Fibroblast of villous mesenchyme (primary cell): ENCODE measurements around the gene LRRC25. TPM values are rescaled to one million over a fixed set of nuclear protein-coding genes. Genes with fewer than 3 reads are reported as not detected.
A peak's percentile ranks its signal among the peaks of the same experiment; 100 is the strongest.
"Not testable (repeated sequence)": the region's sequence is repeated elsewhere in the genome, so short reads cannot be mapped to it uniquely, and the experiment has no call there.

ENCODE experiments used
- DNase-seq: peaks from one replicate; pipeline ENCODE4 v3.0.0-alpha.2; 2010; ENCODE audit warnings: low read depth
- H3K4me3 ChIP-seq: 2 replicates; pipeline ENCODE4 v1.5.1; 2011; ENCODE audit warnings: low read depth, mild to moderate bottlenecking, low read length
- small RNA-seq: library from RNA; depleted of rRNA; stranded (forward); fragments of <200 nt; gene quantifications from one replicate; pipeline ENCODE3, GENCODE V24; 2012
- total RNA-seq: library from RNA; depleted of rRNA; stranded (reverse); fragments of >200 nt; gene quantifications from 2 replicates; pipeline ENCODE4 v1.2.3, GENCODE V29; 2012
- TF ChIP-seq, protein P1 (sequence below): IDR thresholded peaks from 2 replicates; pipeline ENCODE4 v1.5.1; 2012; ENCODE audit warnings: low read depth, mild to moderate bottlenecking, low read length; ENCODE audit not compliant: insufficient read depth

Gene LRRC25
- total RNA-seq, 1 donor = under 0.01 TPM

DNA sequence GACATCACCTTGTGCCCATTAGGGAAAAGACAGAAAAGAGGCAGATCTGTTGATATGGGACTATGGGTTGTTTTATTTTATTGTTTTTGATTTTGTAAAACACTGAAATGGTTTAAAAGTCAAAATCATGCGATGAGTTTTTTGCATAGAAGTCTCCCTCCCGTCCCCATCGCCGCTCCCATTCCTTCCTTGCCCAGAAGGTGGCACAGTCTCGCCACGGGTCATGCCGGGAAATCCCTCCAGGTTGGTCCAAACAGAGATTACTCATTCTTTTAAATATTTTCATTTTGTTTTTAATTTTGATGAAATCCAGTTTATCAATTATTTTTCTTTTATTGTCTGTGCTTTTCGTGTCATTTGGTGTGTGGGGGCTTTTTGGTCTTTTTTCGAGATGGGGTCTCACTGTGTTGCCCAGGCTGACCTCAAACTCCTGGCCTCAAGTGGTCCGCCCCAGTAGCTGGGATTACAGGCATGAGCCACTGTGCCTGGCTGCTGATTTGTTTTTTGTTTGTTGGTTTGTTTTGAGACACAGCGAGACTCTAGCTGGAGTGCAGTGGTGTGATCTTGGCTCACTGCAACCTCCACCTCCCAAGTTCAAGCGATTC is 47.8 kb downstream of the LRRC25 start:
- TF ChIP-seq, protein P1, sequence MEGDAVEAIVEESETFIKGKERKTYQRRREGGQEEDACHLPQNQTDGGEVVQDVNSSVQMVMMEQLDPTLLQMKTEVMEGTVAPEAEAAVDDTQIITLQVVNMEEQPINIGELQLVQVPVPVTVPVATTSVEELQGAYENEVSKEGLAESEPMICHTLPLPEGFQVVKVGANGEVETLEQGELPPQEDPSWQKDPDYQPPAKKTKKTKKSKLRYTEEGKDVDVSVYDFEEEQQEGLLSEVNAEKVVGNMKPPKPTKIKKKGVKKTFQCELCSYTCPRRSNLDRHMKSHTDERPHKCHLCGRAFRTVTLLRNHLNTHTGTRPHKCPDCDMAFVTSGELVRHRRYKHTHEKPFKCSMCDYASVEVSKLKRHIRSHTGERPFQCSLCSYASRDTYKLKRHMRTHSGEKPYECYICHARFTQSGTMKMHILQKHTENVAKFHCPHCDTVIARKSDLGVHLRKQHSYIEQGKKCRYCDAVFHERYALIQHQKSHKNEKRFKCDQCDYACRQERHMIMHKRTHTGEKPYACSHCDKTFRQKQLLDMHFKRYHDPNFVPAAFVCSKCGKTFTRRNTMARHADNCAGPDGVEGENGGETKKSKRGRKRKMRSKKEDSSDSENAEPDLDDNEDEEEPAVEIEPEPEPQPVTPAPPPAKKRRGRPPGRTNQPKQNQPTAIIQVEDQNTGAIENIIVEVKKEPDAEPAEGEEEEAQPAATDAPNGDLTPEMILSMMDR = peak; percentile 90
- DNase-seq = peak; percentile 71
- H3K4me3 ChIP-seq = no peak overlapping the region

DNA sequence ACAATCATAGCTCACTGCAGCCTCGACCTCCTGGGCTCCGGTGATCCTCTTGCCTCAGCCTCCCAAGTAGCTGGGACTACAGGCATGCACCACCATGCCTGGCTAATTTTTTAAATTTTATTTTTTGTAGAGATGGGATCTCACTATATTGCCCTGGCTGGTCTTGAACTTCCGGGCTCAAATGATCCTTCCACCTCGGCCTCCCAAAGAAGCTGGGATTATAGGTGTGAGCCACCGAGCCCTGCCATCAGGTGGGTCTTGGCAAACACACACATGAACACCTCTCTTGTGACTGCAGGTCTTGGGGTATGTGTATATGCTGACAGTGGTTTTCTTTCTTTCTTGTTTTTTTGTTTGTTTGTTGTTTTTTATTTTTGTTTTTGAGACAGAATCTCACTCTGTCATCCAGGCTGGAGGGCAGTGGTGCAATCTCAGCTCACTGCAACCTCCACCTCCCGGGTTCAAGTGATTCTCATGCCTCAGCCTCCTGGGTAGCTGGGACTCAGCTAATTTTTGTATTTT is 48.5 kb downstream of the LRRC25 start:
- DNase-seq, H3K4me3 ChIP-seq: not testable (repeated sequence)

DNA sequence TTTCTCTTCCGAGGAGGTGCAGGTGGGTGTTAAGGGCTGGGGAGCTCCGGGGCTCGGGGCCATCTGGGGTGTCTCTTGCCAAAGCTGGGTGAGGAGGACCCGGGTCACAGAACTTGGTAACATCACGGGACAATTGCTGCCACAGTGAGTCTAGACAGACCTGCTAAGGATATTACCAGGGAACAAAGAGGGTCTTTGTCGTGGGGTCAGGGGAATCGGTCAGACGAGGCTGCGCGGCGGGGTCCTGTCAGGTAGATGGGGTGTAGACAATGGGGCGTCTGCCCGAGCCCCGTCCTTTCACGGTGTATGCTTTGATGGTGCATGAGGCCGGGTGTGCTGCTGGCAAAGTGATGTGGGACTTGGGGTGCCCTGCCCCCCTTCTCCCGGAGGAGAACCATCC is 49.3 kb downstream of the LRRC25 start:
- TF ChIP-seq, protein P1 = no peak
- H3K4me3 ChIP-seq = no peak overlapping the region
- DNase-seq = no peak

DNA sequence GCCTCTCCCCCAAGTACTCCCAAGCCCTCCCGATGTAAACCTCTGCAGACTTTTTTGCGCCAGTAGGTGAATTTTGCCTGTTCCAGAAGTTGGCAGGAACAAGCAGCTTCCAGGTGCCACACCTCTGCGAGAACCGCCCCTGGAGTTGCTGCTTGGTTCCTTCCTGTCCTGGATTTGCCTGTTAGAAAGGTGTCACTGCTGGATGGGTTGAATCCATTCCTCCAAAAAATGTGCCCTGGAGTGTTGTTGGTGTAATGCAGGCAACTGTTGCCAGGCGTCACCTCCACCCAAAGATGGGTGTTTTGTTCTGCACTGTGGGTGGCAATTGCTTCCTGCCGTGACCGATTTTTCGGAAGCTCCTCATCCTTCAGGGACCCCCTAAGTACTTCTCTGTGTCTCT is 51.3 kb downstream of the LRRC25 start:
- H3K4me3 ChIP-seq = no peak overlapping the region
- no peak for DNase-seq
- TF ChIP-seq, protein P1 = no peak

DNA sequence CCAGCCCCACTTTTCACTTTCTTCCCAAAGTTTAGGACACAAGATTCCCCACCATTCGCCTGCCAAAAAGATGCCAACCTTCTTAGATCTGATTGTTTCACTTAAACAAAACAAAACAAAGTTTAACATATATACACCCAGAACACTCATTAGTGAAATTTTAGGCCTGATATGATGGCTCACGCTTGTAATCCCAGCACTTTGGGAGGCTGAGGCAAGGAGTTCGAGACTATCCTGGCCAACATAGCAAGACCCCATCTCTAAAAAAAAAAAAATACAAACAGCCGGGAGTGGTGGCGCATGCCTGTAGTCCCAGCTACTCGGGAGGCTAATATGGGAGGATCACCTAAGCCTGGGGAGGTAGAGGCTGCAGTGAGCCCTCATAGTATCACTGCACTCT is 52.1 kb downstream of the LRRC25 start:
- TF ChIP-seq, protein P1 = no peak

DNA sequence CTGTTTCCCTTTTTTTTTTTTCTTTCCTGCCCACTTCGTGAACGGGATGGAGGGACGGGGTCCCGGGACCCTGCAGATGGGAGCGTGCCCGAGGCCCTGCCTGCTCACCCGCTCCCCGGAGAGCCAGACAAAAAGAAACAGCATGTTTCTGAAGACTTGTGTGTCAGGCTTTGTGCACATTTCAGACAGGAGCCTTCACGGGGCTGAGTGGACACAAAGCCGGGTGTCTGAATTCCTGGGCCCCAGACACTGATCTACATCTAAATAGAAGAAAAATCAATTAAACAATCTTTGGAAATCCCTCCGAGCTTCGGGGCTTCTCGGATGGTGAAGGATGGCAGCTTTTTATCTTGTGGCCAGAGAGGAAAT is 52.9 kb downstream of the LRRC25 start:
- DNase-seq = no peak
- H3K4me3 ChIP-seq = no peak overlapping the region
- TF ChIP-seq, protein P1 = no peak

More for the DNA sequence above, 52.1 kb downstream of the LRRC25 start:
- no peak for DNase-seq
- no peak overlapping the region for H3K4me3 ChIP-seq

DNA sequence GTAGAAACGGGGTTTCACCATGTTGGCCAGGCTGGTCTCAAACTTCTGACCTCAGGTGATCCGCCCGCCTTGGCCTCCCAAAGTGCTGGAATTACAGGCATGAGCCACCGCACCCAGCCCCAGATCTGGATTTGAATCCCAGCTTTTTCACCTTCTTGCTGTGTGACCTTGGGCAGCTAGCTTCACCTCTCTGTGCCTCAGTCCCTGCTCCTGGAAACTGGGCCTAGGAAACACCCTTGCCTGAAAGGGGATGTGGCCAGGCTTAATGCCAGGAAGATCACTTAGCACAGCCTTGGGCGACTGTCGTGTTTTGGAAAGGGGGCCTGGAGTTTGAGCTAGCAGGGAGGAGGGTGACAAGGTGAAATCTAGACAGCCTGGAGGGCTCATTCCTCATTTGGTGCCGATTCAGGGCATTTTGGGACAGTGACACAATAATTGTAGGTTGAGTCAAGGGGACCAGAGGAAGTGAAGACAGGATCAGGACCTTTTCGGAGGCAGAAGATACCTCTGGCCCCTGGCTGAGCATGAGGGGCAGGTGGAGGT is 55.3 kb downstream of the LRRC25 start:
- H3K4me3 ChIP-seq = no peak overlapping the region
- DNase-seq = no peak
- TF ChIP-seq, protein P1 = no peak

Small RNA genes lying within 50 kb of the gene (small RNA-seq; reads per million reads assigned to genes)
- gene MIR3189 = not detected

Other genes starting within 250 kb of the LRRC25 start
- 30.7 and 30.9 TPM in 2 replicates for gene PIK3R2, start 244.5 kb downstream of the LRRC25 start, total RNA-seq
- gene IFI30, start 223.8 kb downstream of the LRRC25 start, total RNA-seq = 24.2 and 29.0 TPM in 2 replicates
- gene MPV17L2, start 204.4 kb downstream of the LRRC25 start, total RNA-seq = 9.3 and 10.8 TPM in 2 replicates
- gene RAB3A, start 193.6 kb downstream of the LRRC25 start, total RNA-seq = 0.97 and 1.3 TPM in 2 replicates
- gene PDE4C, start 171.2 kb downstream of the LRRC25 start, total RNA-seq = under 0.01 and 0.32 TPM in 2 replicates
- gene IQCN, start 123.2 kb downstream of the LRRC25 start, total RNA-seq = 0.86 and 0.97 TPM in 2 replicates
- 111 and 150 TPM in 2 replicates for gene JUND, start 116.0 kb downstream of the LRRC25 start, total RNA-seq
- 131 and 143 TPM in 2 replicates for gene LSM4, start 74.5 kb downstream of the LRRC25 start, total RNA-seq
- 24.8 and 29.8 TPM in 2 replicates for gene PGPEP1, start 57.0 kb downstream of the LRRC25 start, total RNA-seq
- 28.9 and 49.9 TPM in 2 replicates for gene GDF15, start 11.5 kb downstream of the LRRC25 start, total RNA-seq
- gene SSBP4, start 21.8 kb upstream of the LRRC25 start, total RNA-seq = 56.1 and 73.4 TPM in 2 replicates
- gene ISYNA1, start 40.5 kb upstream of the LRRC25 start, total RNA-seq = 25.4 and 48.4 TPM in 2 replicates
- 15.1 and 19.9 TPM in 2 replicates for gene ELL, start 124.4 kb upstream of the LRRC25 start, total RNA-seq
- gene FKBP8, start 146.0 kb upstream of the LRRC25 start, total RNA-seq = 209 and 241 TPM in 2 replicates
- 92.8 and 93.1 TPM in 2 replicates for gene KXD1, start 160.2 kb upstream of the LRRC25 start, total RNA-seq
- gene UBA52, start 174.2 kb upstream of the LRRC25 start, total RNA-seq = 357 and 396 TPM in 2 replicates
- 27.6 and 41.6 TPM in 2 replicates for gene REX1BD, start 191.2 kb upstream of the LRRC25 start, total RNA-seq
- gene CRLF1, start 209.2 kb upstream of the LRRC25 start, total RNA-seq = not detected in 2 replicates
- gene TMEM59L, start 215.2 kb upstream of the LRRC25 start, total RNA-seq = under 0.01 and 0.32 TPM in 2 replicates
- 2.6 and 3.5 TPM in 2 replicates for gene KLHL26, start 239.4 kb upstream of the LRRC25 start, total RNA-seq